Ascending aorta (tissue), 2 donors: ENCODE measurements around the gene SELENOI. TPM values are rescaled to one million over a fixed set of nuclear protein-coding genes. Genes with fewer than 3 reads are reported as not detected.

Experiments used
- DNase-seq, 2 donors: peaks; one replicate each; pipeline ENCODE4 v3.0.0-alpha.2; 2019; ENCODE audit warnings: low spot score in 2 of 2
- H3K27ac ChIP-seq, 2 donors: fragments of 200-600 bp; sonication (generic); one replicate each; pipeline ENCODE4 v1.5.1; 2016 to 2017; ENCODE audit warnings: mild to moderate bottlenecking in 1 of 2
- H3K27me3 ChIP-seq: fragments of 200-600 bp; sonication (generic); one replicate; pipeline ENCODE4 v1.5.1; 2017
- H3K36me3 ChIP-seq, 2 donors: fragments of 200-600 bp; sonication (generic); one replicate each; pipeline ENCODE4 v1.5.1; 2016
- H3K4me1 ChIP-seq, 2 donors: fragments of 200-600 bp; sonication (generic); one replicate each; pipeline ENCODE4 v1.5.1; 2016 to 2017; ENCODE audit warnings: mild to moderate bottlenecking in 1 of 2
- H3K4me3 ChIP-seq, 2 donors: fragments of 200-600 bp; sonication (generic); one replicate each; pipeline ENCODE4 v1.5.1; 2016 to 2017; ENCODE audit warnings: mild to moderate bottlenecking in 1 of 2
- H3K9me3 ChIP-seq, 2 donors: fragments of 200-600 bp; sonication (generic); one replicate each; pipeline ENCODE4 v1.5.1; 2016
- CTCF ChIP-seq, 3 experiments: fragments of 200-600 bp in 2 of 3; fragments of 450-650 bp in 1 of 3; sonication (generic) in 2 of 3; IDR thresholded peaks; one replicate each; pipeline ENCODE4 v1.5.1; 2016 to 2019; ENCODE audit warnings: antibody characterized with exemption in 3 of 3, mild to moderate bottlenecking in 1 of 3, moderate library complexity in 1 of 3
- intact Hi-C: fragments of 100-400 bp; cut with DNase I; formaldehyde crosslinking; loops from one replicate; pipeline ENCODE4 v1.15.1; 2023
- total RNA-seq: library from RNA; depleted of rRNA; stranded (reverse); fragments of >200 nt; gene quantifications from one replicate; pipeline ENCODE4 v1.1.0, GENCODE V29; 2016

SELENOI gene
- total RNA-seq = 2.2 TPM

GRCh38 chr2:26345545-26346453, at the start of gene SELENOI:
SELENOI (plus strand) TSS chr2:26346143; CDS start chr2:26346233, 90 bp downstream.
- Histone ChIP-seq H3K36me3 (no peaks in the 10 kb centered on the region), H3K9me3 (no peaks in the 10 kb centered on the region), H3K4me3 (peak within 1 kb of the TSS; percentile 74 to 94), H3K27me3 (no peaks in the 10 kb centered on the region), H3K4me1 (peaks cover 6 to 20% of the 10 kb centered on the region in 2 donors), H3K27ac (peak within 1 kb of the TSS; percentile 90 to 94)
- intact Hi-C loops = loop anchor here (1.0 to 10.0 kb wide), 5 partner anchors 101 to 1301 kb away; partner anchors contain the start of genes ASXL2, EFR3B, HADHA and HADHB
- TF ChIP-seq CTCF (IDR thresholded peaks at IDR 0.05) = no peak
- DNase-seq = peak; percentile 96 to 99

- Histone ChIP-seq H3K9me3 (no peaks in the 10 kb centered on the region), H3K36me3 (no peaks in the 10 kb centered on the region), H3K4me3 (no peak overlapping the region), H3K4me1 (peaks cover 4 to 14% of the 10 kb centered on the region in 2 donors), H3K27ac (no peak overlapping the region), H3K27me3 (no peaks in the 10 kb centered on the region)
- intact Hi-C loops = no loop called here
- no peak for DNase-seq
- TF ChIP-seq CTCF (IDR thresholded peaks at IDR 0.05) = no peak
Observed at GRCh38 chr2:26297061-26297460, 48.9 kb upstream of the SELENOI start.

GRCh38 chr2:26298286-26298637, 47.7 kb upstream of the SELENOI start:
- no peaks in the 10 kb centered on the region for H3K27me3 ChIP-seq
- peak overlapping the region; percentile 80 to 86 for H3K27ac ChIP-seq
- no peak for TF ChIP-seq CTCF (IDR thresholded peaks at IDR 0.05)
- DNase-seq = no peak
- H3K9me3 ChIP-seq = no peaks in the 10 kb centered on the region
- peak overlapping the region; percentile 59 to 73 for H3K4me3 ChIP-seq
- H3K36me3 ChIP-seq = no peaks in the 10 kb centered on the region
- intact Hi-C loops = no loop called here
- H3K4me1 ChIP-seq = peaks cover 4 to 14% of the 10 kb centered on the region in 2 donors

- Histone ChIP-seq H3K4me1 (peaks cover 4 to 14% of the 10 kb centered on the region in 2 donors), H3K27ac (peak overlapping the region; percentile 80 to 86), H3K27me3 (no peaks in the 10 kb centered on the region), H3K36me3 (no peaks in the 10 kb centered on the region), H3K4me3 (peak overlapping the region; percentile 59 to 73), H3K9me3 (no peaks in the 10 kb centered on the region)
- TF ChIP-seq CTCF (IDR thresholded peaks at IDR 0.05) = no peak
- DNase-seq = peak in 1 of 2 donors; percentile 83
- intact Hi-C loops = loop anchor here (1.0 kb wide), 1 partner anchor 55 kb away; the partner anchor contains the start of genes HADHA and HADHB
Observed at GRCh38 chr2:26298638-26299393, 47.1 kb upstream of the SELENOI start.

GRCh38 chr2:26299471-26300101, 46.4 kb upstream of the SELENOI start:
- Histone ChIP-seq H3K4me3 (peak overlapping the region; percentile 59 to 73), H3K27me3 (no peaks in the 10 kb centered on the region), H3K9me3 (no peaks in the 10 kb centered on the region), H3K36me3 (no peaks in the 10 kb centered on the region), H3K27ac (peak overlapping the region; percentile 80 to 86), H3K4me1 (peaks cover 4 to 14% of the 10 kb centered on the region in 2 donors)
- DNase-seq = peak in 1 of 2 donors; percentile 68
- TF ChIP-seq CTCF (IDR thresholded peaks at IDR 0.05) = no peak
- intact Hi-C loops = loop anchor here (1.0 kb wide), 1 partner anchor 55 kb away; the partner anchor contains the start of genes HADHA and HADHB
